Thyroid gland (tissue), 4 donors: Measurements from ENCODE around the gene RAD23B. TPM values are rescaled to one million over a fixed set of nuclear protein-coding genes. Genes with fewer than 3 reads are reported as not detected.

ENCODE experiments used
- DNase-seq, 2 donors: peaks; one replicate each; pipeline ENCODE4 v3.0.0-alpha.2; 2019
- H3K27ac ChIP-seq, 3 donors: fragments of 200-600 bp; sonication (generic); 1 replicate in 2 of 3; 2 replicates in 1 of 3; pipeline ENCODE4 v1.5.1; 2016 to 2019; ENCODE audit warnings: mild to moderate bottlenecking in 1 of 3, moderate library complexity in 1 of 3
- H3K27me3 ChIP-seq: fragments of 200-600 bp; sonication (generic); one replicate; pipeline ENCODE4 v1.5.1; 2019
- H3K36me3 ChIP-seq, 2 donors: fragments of 200-600 bp; sonication (generic); one replicate each; pipeline ENCODE4 v1.5.1; 2016 to 2019
- H3K4me1 ChIP-seq, 2 donors: fragments of 200-600 bp; sonication (generic); one replicate each; pipeline ENCODE4 v1.5.1; 2017 to 2019
- H3K4me3 ChIP-seq, 3 donors: fragments of 200-600 bp; sonication (generic); replicated peaks in 1 of 3; 1 replicate in 2 of 3; 2 replicates in 1 of 3; pipeline ENCODE4 v1.5.1; 2016; ENCODE audit warnings: mild to moderate bottlenecking in 1 of 3
- H3K9me3 ChIP-seq: fragments of 200-600 bp; sonication (generic); one replicate; pipeline ENCODE4 v1.5.1; 2017
- POLR2A ChIP-seq, 2 donors: fragments of 450-650 bp; IDR thresholded peaks; one replicate each; pipeline ENCODE4 v1.6.1; 2017; ENCODE audit warnings: antibody characterized with exemption in 2 of 2, mild to moderate bottlenecking in 2 of 2, moderate library complexity in 1 of 2
- WGBS, 2 donors: methylation state at CpG; one replicate each; pipeline ENCODE4 v1.1.5; 2017; 5-methylcytosine and 5-hydroxymethylcytosine counted together
- intact Hi-C: fragments of 100-400 bp; cut with DNase I; formaldehyde crosslinking; loops from one replicate; pipeline ENCODE4 v1.15.1; 2023
- total RNA-seq, 4 donors: library from RNA; depleted of rRNA; stranded (reverse); fragments of >200 nt; gene quantifications; one replicate each; pipeline ENCODE4 v1.2.3, GENCODE V29; 2016
- TF ChIP-seq, protein P1 (sequence below), 6 experiments: fragments of 200-600 bp in 3 of 6; fragments of 450-650 bp in 3 of 6; sonication (generic) in 3 of 6; IDR thresholded peaks; one replicate each; pipeline ENCODE4 v1.5.1; 2016 to 2019; ENCODE audit warnings: antibody characterized with exemption in 6 of 6, mild to moderate bottlenecking in 2 of 6, inconsistent platforms in 1 of 6, moderate library complexity in 1 of 6

Gene RAD23B
- total RNA-seq, 4 donors from 2014 or later = 68.6 to 85.7 (median 81.0) TPM

DNA sequence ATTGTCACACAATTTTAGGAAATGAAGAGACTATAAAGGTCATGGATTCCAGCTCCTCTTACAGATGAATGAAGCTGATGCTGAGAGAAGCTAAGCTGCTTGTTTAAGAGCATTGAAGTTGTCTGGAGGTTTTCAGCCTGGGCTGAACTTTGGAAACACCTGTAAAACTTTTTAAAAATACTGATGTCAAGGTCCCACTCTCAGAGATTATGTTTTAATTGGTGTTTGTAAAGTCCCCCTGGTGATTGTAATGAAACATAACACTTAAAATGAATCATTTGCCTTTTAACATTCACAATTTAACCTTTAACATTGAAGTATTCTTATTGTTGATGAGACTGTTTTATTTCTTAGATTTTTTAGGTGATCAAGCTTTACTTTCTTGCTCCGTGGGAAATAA lies 16.4 kb downstream of the RAD23B start:
- 69% methylated on average over 1 of the region's 1 CpG for WGBS, 2 donors
- Histone ChIP-seq H3K36me3 (no peaks in the 10 kb centered on the region), H3K9me3 (no peaks in the 10 kb centered on the region), H3K27ac (no peak overlapping the region), H3K4me3 (no peak overlapping the region), H3K4me1 (peaks cover 24 to 43% of the 10 kb centered on the region in 2 donors), H3K27me3 (no peaks in the 10 kb centered on the region)
- DNase-seq = no peak
- intact Hi-C loops = no loop called here
- TF ChIP-seq, protein P1, sequence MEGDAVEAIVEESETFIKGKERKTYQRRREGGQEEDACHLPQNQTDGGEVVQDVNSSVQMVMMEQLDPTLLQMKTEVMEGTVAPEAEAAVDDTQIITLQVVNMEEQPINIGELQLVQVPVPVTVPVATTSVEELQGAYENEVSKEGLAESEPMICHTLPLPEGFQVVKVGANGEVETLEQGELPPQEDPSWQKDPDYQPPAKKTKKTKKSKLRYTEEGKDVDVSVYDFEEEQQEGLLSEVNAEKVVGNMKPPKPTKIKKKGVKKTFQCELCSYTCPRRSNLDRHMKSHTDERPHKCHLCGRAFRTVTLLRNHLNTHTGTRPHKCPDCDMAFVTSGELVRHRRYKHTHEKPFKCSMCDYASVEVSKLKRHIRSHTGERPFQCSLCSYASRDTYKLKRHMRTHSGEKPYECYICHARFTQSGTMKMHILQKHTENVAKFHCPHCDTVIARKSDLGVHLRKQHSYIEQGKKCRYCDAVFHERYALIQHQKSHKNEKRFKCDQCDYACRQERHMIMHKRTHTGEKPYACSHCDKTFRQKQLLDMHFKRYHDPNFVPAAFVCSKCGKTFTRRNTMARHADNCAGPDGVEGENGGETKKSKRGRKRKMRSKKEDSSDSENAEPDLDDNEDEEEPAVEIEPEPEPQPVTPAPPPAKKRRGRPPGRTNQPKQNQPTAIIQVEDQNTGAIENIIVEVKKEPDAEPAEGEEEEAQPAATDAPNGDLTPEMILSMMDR (IDR thresholded peaks at IDR 0.05) = no peak
- TF ChIP-seq POLR2A (IDR thresholded peaks at IDR 0.05) = no peak

DNA sequence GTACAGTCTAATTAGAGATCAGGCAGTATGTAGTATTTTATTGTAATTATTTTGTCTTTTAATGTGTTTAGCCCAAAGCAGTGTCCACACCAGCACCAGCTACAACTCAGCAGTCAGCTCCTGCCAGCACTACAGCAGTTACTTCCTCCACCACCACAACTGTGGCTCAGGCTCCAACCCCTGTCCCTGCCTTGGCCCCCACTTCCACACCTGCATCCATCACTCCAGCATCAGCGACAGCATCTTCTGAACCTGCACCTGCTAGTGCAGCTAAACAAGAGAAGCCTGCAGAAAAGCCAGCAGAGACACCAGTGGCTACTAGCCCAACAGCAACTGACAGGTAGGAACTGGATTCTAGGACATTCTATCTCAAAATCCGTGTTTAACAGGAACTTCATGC lies 23.2 kb downstream of the RAD23B start:
- no peak overlapping the region for H3K27ac ChIP-seq
- no peak for TF ChIP-seq POLR2A (IDR thresholded peaks at IDR 0.05)
- no peaks in the 10 kb centered on the region for H3K9me3 ChIP-seq
- no peaks in the 10 kb centered on the region for H3K4me1 ChIP-seq
- no peak overlapping the region for H3K4me3 ChIP-seq
- peaks cover 10 to 27% of the 10 kb centered on the region in 2 donors for H3K36me3 ChIP-seq
- 97 to 99% methylated on average over 2 of the region's 2 CpGs for WGBS, 2 donors
- DNase-seq = no peak
- no peaks in the 10 kb centered on the region for H3K27me3 ChIP-seq
- intact Hi-C loops = no loop called here

DNA sequence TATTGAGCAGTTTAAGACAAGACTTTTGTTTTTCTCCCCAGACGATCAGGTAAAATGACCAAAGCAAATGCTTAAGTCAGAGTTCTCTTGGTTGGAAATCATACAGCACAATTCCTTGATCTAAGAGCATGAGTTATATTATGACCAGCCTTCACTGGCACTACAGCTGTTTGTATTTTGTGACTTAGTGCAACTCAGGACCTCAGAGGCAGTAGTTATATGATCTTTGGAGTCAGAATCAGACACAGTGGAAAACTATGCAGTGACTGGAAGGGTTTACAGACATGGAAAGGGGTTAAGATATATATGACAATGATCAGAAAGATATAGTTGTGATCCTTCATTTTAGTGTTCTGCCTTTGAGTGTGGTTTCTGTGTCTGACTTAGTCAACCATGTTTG lies 24.3 kb downstream of the RAD23B start:
- no peak overlapping the region for H3K4me3 ChIP-seq
- H3K4me1 ChIP-seq = no peaks in the 10 kb centered on the region
- no peak for DNase-seq
- TF ChIP-seq, protein P1 (IDR thresholded peaks at IDR 0.05) = no peak
- no peak for TF ChIP-seq POLR2A (IDR thresholded peaks at IDR 0.05)
- peaks cover 10 to 27% of the 10 kb centered on the region in 2 donors for H3K36me3 ChIP-seq
- no peaks in the 10 kb centered on the region for H3K27me3 ChIP-seq
- H3K9me3 ChIP-seq = no peaks in the 10 kb centered on the region
- intact Hi-C loops = no loop called here
- H3K27ac ChIP-seq = no peak overlapping the region
- 88 to 92% methylated on average over 1 of the region's 1 CpG for WGBS, 2 donors

GRCh38 chr9:107308461-107308860 lies 25.4 kb downstream of the RAD23B start:
- intact Hi-C loops = no loop called here
- H3K4me3 ChIP-seq = no peak overlapping the region
- H3K36me3 ChIP-seq = peaks cover 10 to 27% of the 10 kb centered on the region in 2 donors
- no peaks in the 10 kb centered on the region for H3K9me3 ChIP-seq
- no peaks in the 10 kb centered on the region for H3K27me3 ChIP-seq
- DNase-seq = no peak
- H3K27ac ChIP-seq = no peak overlapping the region
- 0 to 33% methylated on average over 1 of the region's 1 CpG for WGBS, 2 donors
- H3K4me1 ChIP-seq = no peaks in the 10 kb centered on the region
- no peak for TF ChIP-seq POLR2A (IDR thresholded peaks at IDR 0.05)
- TF ChIP-seq, protein P1 (IDR thresholded peaks at IDR 0.05) = no peak

GRCh38 chr9:107309271-107309670 lies 26.2 kb downstream of the RAD23B start:
- DNase-seq = no peak
- no peaks in the 10 kb centered on the region for H3K27me3 ChIP-seq
- H3K4me1 ChIP-seq = no peaks in the 10 kb centered on the region
- no peak for TF ChIP-seq POLR2A (IDR thresholded peaks at IDR 0.05)
- TF ChIP-seq, protein P1 (IDR thresholded peaks at IDR 0.05) = no peak
- 85 to 96% methylated on average over 5 of the region's 5 CpGs for WGBS, 2 donors
- no peak overlapping the region for H3K4me3 ChIP-seq
- peaks cover 10 to 27% of the 10 kb centered on the region in 2 donors for H3K36me3 ChIP-seq
- intact Hi-C loops = no loop called here
- H3K9me3 ChIP-seq = no peaks in the 10 kb centered on the region
- no peak overlapping the region for H3K27ac ChIP-seq
